Progenitor cell of endocrine pancreas (in vitro differentiated cells): ENCODE measurements around the gene TMEM35B. TPM values are rescaled to one million over a fixed set of nuclear protein-coding genes. Genes with fewer than 3 reads are reported as not detected.
"Not testable (repeated sequence)": the region's sequence is repeated elsewhere in the genome, so short reads cannot be mapped to it uniquely, and the experiment has no call there.

Source experiments
- DNase-seq: peaks from one replicate; pipeline ENCODE4 v3.0.0; 2021; ENCODE audit warnings: low spot score; ENCODE audit not compliant: unreplicated experiment
- H3K27ac Mint-ChIP-seq: 2 replicates; pipeline ENCODE4 v1.8.0; 2021; ENCODE audit warnings: mild to moderate bottlenecking, moderate library complexity, mixed read lengths
- H3K27me3 Mint-ChIP-seq: 2 replicates; pipeline ENCODE4 v1.8.0; 2021; ENCODE audit warnings: mixed read lengths
- H3K36me3 Mint-ChIP-seq: 2 replicates; pipeline ENCODE4 v1.8.0; 2022; ENCODE audit warnings: mixed read lengths; ENCODE audit not compliant: insufficient read depth
- H3K4me1 Mint-ChIP-seq: 2 replicates; pipeline ENCODE4 v1.8.0; 2021; ENCODE audit warnings: low read depth, mixed read lengths
- H3K4me3 Mint-ChIP-seq: 2 replicates; pipeline ENCODE4 v1.8.0; 2021; ENCODE audit warnings: low read depth, mild to moderate bottlenecking, moderate library complexity, mixed read lengths
- H3K9me3 Mint-ChIP-seq: 2 replicates; pipeline ENCODE4 v1.8.0; 2021; ENCODE audit warnings: low read depth, mixed read lengths
- total RNA-seq: library from RNA; stranded (reverse); gene quantifications from 2 replicates; pipeline ENCODE4 v1.2.1, GENCODE V29; 2021
- TF ChIP-seq, protein P1 (sequence below): fragments of 200-600 bp; sonication (generic); IDR thresholded peaks from one replicate; pipeline ENCODE4 v1.5.0; 2021; ENCODE audit warnings: antibody characterized with exemption, mild to moderate bottlenecking; ENCODE audit not compliant: unreplicated experiment

The TMEM35B gene
- total RNA-seq, 1 donor from 2014 or later, result 10.0 TPM

GRCh38 chr1:34994878-34995277 lies 9.7 kb upstream of the TMEM35B start:
- TF ChIP-seq, protein P1, sequence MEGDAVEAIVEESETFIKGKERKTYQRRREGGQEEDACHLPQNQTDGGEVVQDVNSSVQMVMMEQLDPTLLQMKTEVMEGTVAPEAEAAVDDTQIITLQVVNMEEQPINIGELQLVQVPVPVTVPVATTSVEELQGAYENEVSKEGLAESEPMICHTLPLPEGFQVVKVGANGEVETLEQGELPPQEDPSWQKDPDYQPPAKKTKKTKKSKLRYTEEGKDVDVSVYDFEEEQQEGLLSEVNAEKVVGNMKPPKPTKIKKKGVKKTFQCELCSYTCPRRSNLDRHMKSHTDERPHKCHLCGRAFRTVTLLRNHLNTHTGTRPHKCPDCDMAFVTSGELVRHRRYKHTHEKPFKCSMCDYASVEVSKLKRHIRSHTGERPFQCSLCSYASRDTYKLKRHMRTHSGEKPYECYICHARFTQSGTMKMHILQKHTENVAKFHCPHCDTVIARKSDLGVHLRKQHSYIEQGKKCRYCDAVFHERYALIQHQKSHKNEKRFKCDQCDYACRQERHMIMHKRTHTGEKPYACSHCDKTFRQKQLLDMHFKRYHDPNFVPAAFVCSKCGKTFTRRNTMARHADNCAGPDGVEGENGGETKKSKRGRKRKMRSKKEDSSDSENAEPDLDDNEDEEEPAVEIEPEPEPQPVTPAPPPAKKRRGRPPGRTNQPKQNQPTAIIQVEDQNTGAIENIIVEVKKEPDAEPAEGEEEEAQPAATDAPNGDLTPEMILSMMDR, result no peak
- peaks cover 13% of the 10 kb centered on the region for H3K36me3 Mint-ChIP-seq
- no peak overlapping the region for H3K27ac Mint-ChIP-seq
- H3K9me3 Mint-ChIP-seq, result no peaks in the 10 kb centered on the region
- peaks cover 4% of the 10 kb centered on the region for H3K4me1 Mint-ChIP-seq
- no peak overlapping the region for H3K4me3 Mint-ChIP-seq
- no peaks in the 10 kb centered on the region for H3K27me3 Mint-ChIP-seq
- DNase-seq, result no peak

DNA sequence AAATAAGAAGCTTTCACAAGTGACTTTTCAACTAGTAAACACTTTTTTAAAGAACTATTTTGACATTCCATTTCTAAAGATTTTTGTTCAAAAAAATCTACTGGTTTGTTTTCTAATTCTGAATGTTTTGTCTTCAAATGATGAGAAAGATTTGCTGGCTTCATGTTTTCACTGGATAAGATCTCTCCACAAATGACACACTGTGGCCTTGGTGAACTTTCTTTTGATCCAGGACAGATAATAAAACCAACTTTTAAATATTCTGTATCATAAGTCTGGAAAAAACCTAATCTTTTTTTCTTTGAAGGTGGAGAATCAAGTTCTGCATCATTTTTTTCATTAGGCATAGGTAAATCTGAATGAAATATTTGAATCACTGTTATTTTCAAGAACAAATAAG lies 3.4 kb upstream of the TMEM35B start:
- no peak for DNase-seq
- Mint-ChIP-seq H3K27me3 (no peaks in the 10 kb centered on the region), H3K27ac (no peak overlapping the region), H3K36me3 (peaks cover 6% of the 10 kb centered on the region), H3K4me1 (peaks cover 9% of the 10 kb centered on the region), H3K9me3 (no peaks in the 10 kb centered on the region), H3K4me3 (no peak overlapping the region)
- TF ChIP-seq, protein P1, result no peak

DNA sequence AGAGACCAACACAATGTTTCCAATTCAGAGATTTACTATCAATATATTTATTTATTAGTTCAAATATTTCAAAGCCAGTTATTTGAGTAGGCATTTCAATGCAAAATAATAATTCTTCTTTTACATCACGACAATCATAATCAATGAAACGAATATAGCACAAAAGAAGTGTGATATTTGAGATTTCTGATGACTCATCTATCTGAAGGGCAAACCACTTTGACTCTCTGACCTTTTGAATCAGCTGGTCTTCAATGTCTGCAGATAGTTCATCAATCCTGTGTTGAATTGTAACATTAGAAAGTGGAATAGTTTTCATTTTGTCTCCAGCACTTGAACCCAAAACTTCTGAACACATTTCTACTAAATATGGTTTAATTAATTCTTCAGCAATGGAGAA lies 3.0 kb upstream of the TMEM35B start:
- H3K27ac Mint-ChIP-seq, result no peak overlapping the region

DNA sequence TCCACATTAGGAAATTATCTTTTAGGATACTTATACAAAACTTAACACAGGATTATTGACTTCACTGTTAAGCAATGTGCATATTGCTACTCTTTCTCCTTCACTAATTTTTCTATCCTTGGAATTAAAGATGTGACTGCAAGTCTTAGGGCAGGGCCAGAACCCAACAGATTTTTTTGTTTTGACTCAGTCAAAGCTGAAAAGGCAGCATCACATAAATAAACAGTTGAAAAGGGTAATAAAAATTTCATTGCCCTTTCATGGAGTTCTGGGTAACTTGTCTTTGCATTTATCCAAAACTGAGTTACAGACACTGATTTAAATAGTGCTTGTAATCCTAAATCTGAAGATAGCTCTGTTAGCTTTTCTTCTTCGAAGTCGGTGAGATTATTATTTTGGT lies 1.9 kb upstream of the TMEM35B start:
- H3K36me3 Mint-ChIP-seq, result peaks cover 5% of the 10 kb centered on the region
- H3K9me3 Mint-ChIP-seq, result no peaks in the 10 kb centered on the region
- peaks cover 9% of the 10 kb centered on the region for H3K4me1 Mint-ChIP-seq
- DNase-seq, result no peak
- no peaks in the 10 kb centered on the region for H3K27me3 Mint-ChIP-seq
- TF ChIP-seq, protein P1, result no peak
- H3K27ac Mint-ChIP-seq, result no peak overlapping the region
- H3K4me3 Mint-ChIP-seq, result no peak overlapping the region

More for the DNA sequence above, 3.0 kb upstream of the TMEM35B start:
- Mint-ChIP-seq H3K27me3 (no peaks in the 10 kb centered on the region), H3K9me3 (no peaks in the 10 kb centered on the region), H3K4me1 (peaks cover 9% of the 10 kb centered on the region), H3K36me3 (peaks cover 6% of the 10 kb centered on the region), H3K4me3 (no peak overlapping the region)
- no peak for DNase-seq
- TF ChIP-seq, protein P1, result no peak

DNA sequence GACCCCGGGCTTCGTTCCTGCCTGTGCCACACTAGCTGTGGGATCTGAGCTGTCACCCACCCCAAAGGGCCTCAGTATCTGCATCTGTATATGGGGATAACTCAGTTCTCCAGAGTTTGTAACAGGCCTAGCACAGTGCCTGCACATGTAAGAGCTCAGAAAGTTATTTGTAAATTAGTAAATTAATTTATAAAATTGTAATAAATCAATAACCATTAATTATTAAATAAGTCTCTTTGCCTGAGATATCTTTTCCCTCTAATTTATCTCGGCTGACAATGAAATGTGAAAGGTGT lies 410 bp upstream of the TMEM35B start:
- H3K9me3 Mint-ChIP-seq, H3K4me1 Mint-ChIP-seq: not testable (repeated sequence)
- peak overlapping the region; percentile 90 for H3K4me3 Mint-ChIP-seq

GRCh38 chr1:34984435-34984792 lies 733 bp downstream of the TMEM35B start:
- Mint-ChIP-seq H3K36me3 (peaks cover 3% of the 10 kb centered on the region), H3K27ac (peak overlapping the region; percentile 89), H3K4me1 (peaks cover 9% of the 10 kb centered on the region), H3K4me3 (peak overlapping the region; percentile 90), H3K27me3 (no peaks in the 10 kb centered on the region), H3K9me3 (no peaks in the 10 kb centered on the region)
- no peak for DNase-seq
- TF ChIP-seq, protein P1, result no peak

More for the DNA sequence above, 410 bp upstream of the TMEM35B start:
- not testable (repeated sequence) for DNase-seq, H3K36me3 Mint-ChIP-seq, H3K27me3 Mint-ChIP-seq
- peak overlapping the region; percentile 49 for H3K27ac Mint-ChIP-seq
